Pancreas (tissue), 10 donors: Measurements from ENCODE around the gene EML6. TPM values are rescaled to one million over a fixed set of nuclear protein-coding genes. Genes with fewer than 3 reads are reported as not detected.
A peak's percentile ranks its signal among the peaks of the same experiment; 100 is the strongest.

Experiments
- ATAC-seq, 4 donors: fragments of 200-7000 bp; cut with Tn5 transposase; one replicate each; pipeline versions ENCODE4 v1.8.0 to v1.9.1; 2020; ENCODE audit warnings: mild to moderate bottlenecking in 4 of 4, moderate library complexity in 4 of 4
- DNase-seq, 6 donors: peaks; one replicate each; pipeline ENCODE4 v3.0.0-alpha.2; 2020
- FAIRE-seq: peaks from 2 replicates; lab custom pipeline; 2012; peaks lifted over from hg19 to GRCh38; lab: Jason Lieb, UNC
- H3K27ac ChIP-seq, 4 donors: fragments of 200-600 bp; sonication (generic); 1 replicate in 3 of 4; 2 replicates in 1 of 4; pipeline versions ENCODE4 v1.5.0 to v1.8.0; 2020
- H3K27me3 ChIP-seq, 4 donors: fragments of 200-600 bp; one replicate each; pipeline ENCODE4 v1.8.0; 2021
- H3K36me3 ChIP-seq, 3 donors: fragments of 200-600 bp; sonication (generic) in 1 of 3; one replicate each; pipeline versions ENCODE4 v1.5.0 to v1.8.0; 2020 to 2021
- H3K4me1 ChIP-seq, 3 donors: fragments of 200-600 bp; one replicate each; pipeline ENCODE4 v1.8.0; 2021
- H3K4me3 ChIP-seq, 4 donors: fragments of 200-600 bp; sonication (generic) in 2 of 4; one replicate each; pipeline versions ENCODE4 v1.5.0 to v1.8.0; 2020 to 2021
- H3K9me3 ChIP-seq, 4 donors: fragments of 200-600 bp; one replicate each; pipeline ENCODE4 v1.8.0; 2021
- WGBS, 2 donors: extraction: QIAGEN DNeasy Blood & Tissue Kit; methylation state at CpG; one replicate each; pipeline ENCODE4 v1.1.7; 2013; 5-methylcytosine and 5-hydroxymethylcytosine counted together
- intact Hi-C, 3 donors: fragments of 100-400 bp; cut with DNase I; formaldehyde crosslinking; loops; one replicate each; pipeline versions ENCODE4 v1.11.1 to v1.14.2; 2022
- polyA plus RNA-seq, 2 donors: library from polyadenylated mRNA; stranded (reverse); fragments of 200-250 nt; gene quantifications; one replicate each; pipeline ENCODE4 v1.2.3, GENCODE V29; 2013
- total RNA-seq, 6 donors: library from RNA; stranded (reverse); fragmentation: NEBNext Ultra II Directional in 4 of 6; extraction: Animal tissue kit (Norgen Biotek cat#: 25700) in 4 of 6; gene quantifications; one replicate each; pipeline versions ENCODE4 v1.2.1 to v1.2.4, GENCODE V29; 2021 to 2023
- TF ChIP-seq, protein P1 (sequence below), 4 donors: fragments of 200-600 bp; sonication (generic) in 3 of 4; IDR thresholded peaks; one replicate each; pipeline versions ENCODE4 v1.5.0 to v1.8.0; 2021; ENCODE audit warnings: antibody characterized with exemption in 4 of 4
- donor health status: healthy with polysubstance abuse.
- donor health status: DM: no; HTN: no; CAD: no; lungs with moderate emphysema.
- donor health status: DM: no; HTN: no; CAD: no.
- donor health status: control.
- donor health status: control.
- donor health status: Bipolar disorder and iron deficiency.
- donor health status: DM: yes; HTN: yes; CAD: no.
- donor health status: DM: no; HTN: no; CAD: no.
- donor health status: DM: no; HTN: no; CAD: no.
- donor health status: DM: yes; HTN: yes; CAD: no.

EML6 gene
- total and polyA plus RNA-seq, 8 donors: 1.2 to 4.9 (median 2.2) TPM

DNA sequence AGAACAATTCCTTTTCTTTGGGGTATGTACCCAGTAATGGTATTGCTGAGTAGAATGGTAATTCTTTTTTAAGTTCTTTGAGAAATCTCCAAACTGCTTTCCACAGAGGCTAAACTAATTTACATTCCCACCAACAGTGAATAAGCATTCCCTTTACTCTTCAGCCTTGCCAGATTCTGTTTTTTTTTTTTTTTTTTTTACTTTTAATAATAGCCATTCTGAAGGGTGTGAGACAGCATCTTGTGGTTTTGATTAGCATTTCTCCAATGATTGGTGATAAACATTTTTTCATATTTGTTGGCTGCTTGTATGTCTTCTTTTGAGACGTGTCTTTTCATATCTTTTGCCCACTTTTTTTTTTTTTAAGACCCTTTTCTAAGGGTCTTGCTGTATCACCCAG is 189.4 kb downstream of the EML6 start:
- Histone ChIP-seq H3K27ac (no peak overlapping the region), H3K27me3 (no peaks in the 10 kb centered on the region), H3K9me3 (no peaks in the 10 kb centered on the region), H3K4me3 (no peak overlapping the region), H3K4me1 (no peaks in the 10 kb centered on the region), H3K36me3 (no peaks in the 10 kb centered on the region)
- DNase-seq (no peak), FAIRE-seq (no peak), ATAC-seq (no peak)
- intact Hi-C loops: no loop called here
- WGBS, 2 donors: 83 to 92% methylated on average over 1 of the region's 1 CpG
- TF ChIP-seq, protein P1, sequence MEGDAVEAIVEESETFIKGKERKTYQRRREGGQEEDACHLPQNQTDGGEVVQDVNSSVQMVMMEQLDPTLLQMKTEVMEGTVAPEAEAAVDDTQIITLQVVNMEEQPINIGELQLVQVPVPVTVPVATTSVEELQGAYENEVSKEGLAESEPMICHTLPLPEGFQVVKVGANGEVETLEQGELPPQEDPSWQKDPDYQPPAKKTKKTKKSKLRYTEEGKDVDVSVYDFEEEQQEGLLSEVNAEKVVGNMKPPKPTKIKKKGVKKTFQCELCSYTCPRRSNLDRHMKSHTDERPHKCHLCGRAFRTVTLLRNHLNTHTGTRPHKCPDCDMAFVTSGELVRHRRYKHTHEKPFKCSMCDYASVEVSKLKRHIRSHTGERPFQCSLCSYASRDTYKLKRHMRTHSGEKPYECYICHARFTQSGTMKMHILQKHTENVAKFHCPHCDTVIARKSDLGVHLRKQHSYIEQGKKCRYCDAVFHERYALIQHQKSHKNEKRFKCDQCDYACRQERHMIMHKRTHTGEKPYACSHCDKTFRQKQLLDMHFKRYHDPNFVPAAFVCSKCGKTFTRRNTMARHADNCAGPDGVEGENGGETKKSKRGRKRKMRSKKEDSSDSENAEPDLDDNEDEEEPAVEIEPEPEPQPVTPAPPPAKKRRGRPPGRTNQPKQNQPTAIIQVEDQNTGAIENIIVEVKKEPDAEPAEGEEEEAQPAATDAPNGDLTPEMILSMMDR (IDR thresholded peaks at IDR 0.05): no peak

DNA sequence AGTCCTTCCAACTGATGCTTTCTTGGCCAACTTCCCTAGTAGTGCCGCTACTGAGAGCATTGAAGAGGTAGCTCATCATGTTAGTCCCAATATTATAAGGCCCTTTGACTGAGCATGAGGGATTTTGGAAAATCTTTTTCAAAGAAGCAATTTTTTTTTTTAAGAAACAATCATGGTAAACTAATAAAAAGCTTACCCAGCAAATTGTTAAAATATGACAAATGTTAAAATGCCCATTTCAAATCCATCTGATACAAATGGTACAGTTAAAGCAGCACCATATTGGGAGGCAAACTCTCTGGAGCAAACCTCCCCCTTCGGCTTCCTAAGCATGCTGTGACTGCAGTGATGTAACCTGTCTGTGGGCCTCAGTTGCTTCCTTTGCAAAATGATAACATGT is 191.2 kb downstream of the EML6 start:
- intact Hi-C loops: no loop called here
- ATAC-seq: no peak
- FAIRE-seq: no peak
- Histone ChIP-seq H3K4me3 (no peak overlapping the region), H3K27me3 (no peaks in the 10 kb centered on the region), H3K36me3 (no peaks in the 10 kb centered on the region), H3K27ac (no peak overlapping the region), H3K9me3 (no peaks in the 10 kb centered on the region), H3K4me1 (no peaks in the 10 kb centered on the region)
- TF ChIP-seq, protein P1 (IDR thresholded peaks at IDR 0.05): no peak
- no peak for DNase-seq
- 97 to 99% methylated on average over 2 of the region's 2 CpGs for WGBS, 2 donors

DNA sequence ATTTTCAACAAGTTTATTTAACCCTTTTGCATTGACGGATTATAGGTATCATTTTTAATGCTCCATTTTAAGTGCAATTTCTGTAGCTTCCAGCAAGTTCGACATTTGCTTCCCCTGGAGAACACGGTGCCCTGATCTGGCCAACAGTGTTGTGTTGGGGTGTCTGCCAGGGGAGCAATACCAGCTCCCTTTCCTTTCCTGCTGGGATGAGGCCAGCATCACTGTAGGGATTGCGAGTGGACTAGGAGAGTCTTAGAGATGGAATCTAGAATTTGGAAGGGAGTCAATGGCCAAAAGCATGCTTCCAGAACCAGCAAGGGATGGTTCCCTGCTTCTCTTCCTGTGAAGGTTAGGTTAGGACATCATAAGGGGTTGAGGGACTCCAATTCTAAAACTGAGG is 191.6 kb downstream of the EML6 start:
- Histone ChIP-seq H3K9me3 (no peaks in the 10 kb centered on the region), H3K36me3 (no peaks in the 10 kb centered on the region), H3K27me3 (no peaks in the 10 kb centered on the region), H3K4me3 (no peak overlapping the region), H3K27ac (no peak overlapping the region), H3K4me1 (no peaks in the 10 kb centered on the region)
- ATAC-seq (no peak), FAIRE-seq (no peak), DNase-seq (no peak)
- TF ChIP-seq, protein P1 (IDR thresholded peaks at IDR 0.05): no peak
- WGBS, 2 donors: 88 to 94% methylated on average over 4 of the region's 4 CpGs
- intact Hi-C loops: no loop called here

DNA sequence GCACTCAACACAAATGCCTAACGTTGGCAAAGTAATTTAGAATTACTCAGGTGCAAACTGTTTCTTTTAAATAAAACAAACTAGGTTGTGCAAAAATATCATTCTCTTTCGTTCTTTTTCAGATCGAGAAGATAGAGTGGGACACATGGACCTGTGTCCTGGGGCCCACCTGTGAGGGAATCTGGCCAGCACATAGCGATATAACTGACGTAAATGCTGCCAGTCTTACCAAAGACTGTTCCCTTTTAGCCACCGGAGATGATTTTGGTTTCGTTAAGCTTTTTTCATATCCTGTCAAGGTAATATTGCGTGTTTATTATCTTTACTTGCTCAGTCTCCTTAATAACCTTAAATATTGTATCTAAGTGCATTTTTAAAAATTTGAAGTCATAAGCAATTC is 193.2 kb downstream of the EML6 start:
- H3K9me3 ChIP-seq: no peaks in the 10 kb centered on the region
- no peaks in the 10 kb centered on the region for H3K4me1 ChIP-seq
- 92 to 94% methylated on average over 8 of the region's 8 CpGs for WGBS, 2 donors
- no peaks in the 10 kb centered on the region for H3K36me3 ChIP-seq
- FAIRE-seq (no peak), ATAC-seq (no peak), DNase-seq (no peak)
- H3K4me3 ChIP-seq: no peak overlapping the region
- no peaks in the 10 kb centered on the region for H3K27me3 ChIP-seq
- TF ChIP-seq, protein P1 (IDR thresholded peaks at IDR 0.05): no peak
- intact Hi-C loops: no loop called here
- no peak overlapping the region for H3K27ac ChIP-seq

DNA sequence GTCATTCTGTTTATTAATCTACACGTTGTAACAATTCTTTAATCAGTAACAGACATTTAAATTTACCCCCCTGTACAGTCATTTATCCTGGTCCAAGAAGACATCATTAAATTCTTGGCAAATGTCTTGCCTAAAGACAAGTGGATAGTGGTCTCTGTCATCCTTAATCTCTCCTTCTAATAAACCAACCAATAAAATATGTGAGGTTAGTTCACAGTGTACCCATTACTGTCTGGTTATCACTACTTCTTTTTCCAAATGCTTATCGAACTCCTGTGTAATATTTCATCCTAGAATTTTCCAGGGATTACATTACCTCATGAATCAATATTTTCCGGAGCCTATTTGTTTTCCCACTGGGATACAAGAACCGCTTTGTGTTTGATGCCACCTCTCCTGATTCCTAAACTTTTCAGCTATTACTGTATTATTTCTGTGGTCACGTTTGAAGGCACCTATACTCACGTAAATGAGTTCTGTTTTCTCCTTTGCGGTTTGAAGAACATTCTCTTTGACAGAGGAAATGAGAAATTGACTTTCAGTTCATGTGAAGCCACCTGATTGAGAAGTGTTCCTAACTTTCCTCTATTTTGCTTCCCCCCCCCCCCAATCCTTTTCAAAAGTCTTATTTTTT is 195.3 kb downstream of the EML6 start:
- no peaks in the 10 kb centered on the region for H3K4me1 ChIP-seq
- no peaks in the 10 kb centered on the region for H3K9me3 ChIP-seq
- DNase-seq (no peak), ATAC-seq (peak in 1 of 4 donors; percentile 89), FAIRE-seq (no peak)
- H3K27me3 ChIP-seq: no peaks in the 10 kb centered on the region
- WGBS, 2 donors: 58% methylated on average over 7 of the region's 7 CpGs
- intact Hi-C loops: no loop called here
- TF ChIP-seq, protein P1 (IDR thresholded peaks at IDR 0.05): no peak
- no peaks in the 10 kb centered on the region for H3K36me3 ChIP-seq
- peak overlapping the region in 1 of 4 donors; percentile 20 for H3K27ac ChIP-seq
- H3K4me3 ChIP-seq: no peak overlapping the region
